Endometrial microvascular endothelial cells (primary cell): Measurements from ENCODE around the gene TCEAL5. TPM values are rescaled to one million over a fixed set of nuclear protein-coding genes. Genes with fewer than 3 reads are reported as not detected.
"Not testable (repeated sequence)": the region's sequence is repeated elsewhere in the genome, so short reads cannot be mapped to it uniquely, and the experiment has no call there.

Source experiments
- in situ Hi-C: cut with HindIII; loops from 2 replicates; pipeline ENCODE4 v1.10.0; 2017; ENCODE audit warnings: low sequenced_read_pairs, low pct_unique_long_range_greater_than_20kb; ENCODE audit errors: inconsistent ontology term
- total RNA-seq: library from RNA; depleted of rRNA; stranded (reverse); fragments of >200 nt; gene quantifications from one replicate; pipeline ENCODE4 v1.2.3, GENCODE V29; 2015; ENCODE audit errors: inconsistent ontology term

Gene TCEAL5
- total RNA-seq: not detected

- in situ Hi-C loops: no loop called here
These were observed at the start of gene TCEAL5 for GRCh38 chrX:103276581-103277002. Gene TCEAL5, minus strand, starts transcription at chrX:103276750. Its CDS starts 2,187 bp downstream, at chrX:103274563.

GRCh38 chrX:103311399-103311780 lies 34.8 kb upstream of the TCEAL5 start:
- in situ Hi-C loops: no loop called here

GRCh38 chrX:103310555-103311398 lies 34.2 kb upstream of the TCEAL5 start, which contains the start of gene BEX2:
Gene BEX2, minus strand, starts transcription at chrX:103310990. Its CDS starts 1,014 bp downstream, at chrX:103309976.
- in situ Hi-C loops: no loop called here

- in situ Hi-C loops: no loop called here
These were observed 33.5 kb upstream of the TCEAL5 start for GRCh38 chrX:103309860-103310554.

- in situ Hi-C loops: not testable (repeated sequence)
These were observed 29.1 kb upstream of the TCEAL5 start for GRCh38 chrX:103305666-103306065.

GRCh38 chrX:103304705-103305104 lies 28.2 kb upstream of the TCEAL5 start:
- in situ Hi-C loops: no loop called here

GRCh38 chrX:103293118-103293517 lies 16.6 kb upstream of the TCEAL5 start:
- in situ Hi-C loops: no loop called here

- in situ Hi-C loops: no loop called here
These were observed 3.1 kb upstream of the TCEAL5 start for GRCh38 chrX:103279624-103280023.

GRCh38 chrX:103275947-103276567 lies 493 bp downstream of the TCEAL5 start:
- in situ Hi-C loops: no loop called here

GRCh38 chrX:103274284-103274683 lies 2.3 kb downstream of the TCEAL5 start:
- in situ Hi-C loops: no loop called here

- in situ Hi-C loops: no loop called here
These were observed 18.3 kb downstream of the TCEAL5 start for GRCh38 chrX:103258275-103258674.

GRCh38 chrX:103256651-103257050 lies 19.9 kb downstream of the TCEAL5 start:
- in situ Hi-C loops: no loop called here

GRCh38 chrX:103254921-103255493 lies 21.5 kb downstream of the TCEAL5 start, which contains the start of gene TCEAL8:
Gene TCEAL8, minus strand, starts transcription at chrX:103255155. Its CDS starts 1,176 bp downstream, at chrX:103253979.
- in situ Hi-C loops: no loop called here

- in situ Hi-C loops: no loop called here
These were observed 22.3 kb downstream of the TCEAL5 start for GRCh38 chrX:103254171-103254824.

GRCh38 chrX:103253608-103254007 lies 22.9 kb downstream of the TCEAL5 start:
- in situ Hi-C loops: no loop called here

GRCh38 chrX:103250977-103251376 lies 25.6 kb downstream of the TCEAL5 start:
- in situ Hi-C loops: no loop called here

GRCh38 chrX:103249805-103250204 lies 26.7 kb downstream of the TCEAL5 start:
- in situ Hi-C loops: no loop called here

GRCh38 chrX:103248553-103248952 lies 28.0 kb downstream of the TCEAL5 start:
- in situ Hi-C loops: no loop called here

- in situ Hi-C loops: no loop called here
These were observed 36.4 kb downstream of the TCEAL5 start for GRCh38 chrX:103240155-103240554.
